Left hindlimb (tissue), 1 donor: Measurements from ENCODE around the gene COQ8B.

Experiments
- DNase-seq: peaks from one replicate; pipeline ENCODE4 v3.0.0-alpha.2; 2018

Gene COQ8B

DNA sequence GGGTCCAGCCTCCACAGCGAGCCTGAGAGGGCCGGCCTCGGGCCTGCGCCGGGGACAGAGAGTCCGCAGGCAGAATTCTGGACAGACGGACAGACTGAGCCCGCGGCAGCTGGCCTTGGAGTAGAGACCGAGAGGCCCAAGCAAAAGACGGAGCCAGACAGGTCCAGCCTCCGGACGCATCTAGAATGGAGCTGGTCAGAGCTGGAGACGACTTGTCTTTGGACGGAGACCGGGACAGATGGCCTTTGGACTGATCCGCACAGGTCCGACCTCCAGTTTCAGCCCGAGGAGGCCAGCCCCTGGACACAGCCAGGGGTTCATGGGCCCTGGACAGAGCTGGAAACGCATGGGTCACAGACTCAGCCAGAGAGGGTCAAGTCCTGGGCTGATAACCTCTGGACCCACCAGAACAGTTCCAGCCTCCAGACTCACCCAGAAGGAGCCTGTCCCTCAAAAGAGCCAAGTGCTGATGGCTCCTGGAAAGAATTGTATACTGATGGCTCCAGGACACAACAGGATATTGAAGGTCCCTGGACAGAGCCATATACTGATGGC lies 716 bp upstream of the COQ8B start:
- no peak for DNase-seq

DNA sequence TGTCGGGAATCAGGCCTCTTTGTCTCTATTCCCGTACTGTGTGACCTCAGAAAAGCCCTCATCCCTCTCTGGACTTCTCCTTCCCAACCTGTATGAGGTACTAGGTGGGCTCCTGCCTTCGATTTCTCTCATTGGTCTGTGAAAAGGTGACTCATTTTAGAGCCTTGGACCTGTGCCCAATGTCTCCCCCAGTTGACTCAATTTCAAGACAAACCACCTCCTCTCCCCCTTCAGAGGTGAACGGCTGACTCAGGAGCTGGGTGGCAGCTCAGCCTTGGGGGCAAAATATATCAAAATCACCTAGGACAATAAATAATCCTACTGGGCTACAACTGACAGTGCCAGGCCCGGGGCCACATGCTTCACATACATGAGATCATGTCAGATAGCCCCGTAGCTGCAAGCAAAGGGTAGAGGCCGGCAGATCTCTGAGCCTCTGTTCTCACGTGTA lies 630 bp downstream of the COQ8B start:
- no peak for DNase-seq

DNA sequence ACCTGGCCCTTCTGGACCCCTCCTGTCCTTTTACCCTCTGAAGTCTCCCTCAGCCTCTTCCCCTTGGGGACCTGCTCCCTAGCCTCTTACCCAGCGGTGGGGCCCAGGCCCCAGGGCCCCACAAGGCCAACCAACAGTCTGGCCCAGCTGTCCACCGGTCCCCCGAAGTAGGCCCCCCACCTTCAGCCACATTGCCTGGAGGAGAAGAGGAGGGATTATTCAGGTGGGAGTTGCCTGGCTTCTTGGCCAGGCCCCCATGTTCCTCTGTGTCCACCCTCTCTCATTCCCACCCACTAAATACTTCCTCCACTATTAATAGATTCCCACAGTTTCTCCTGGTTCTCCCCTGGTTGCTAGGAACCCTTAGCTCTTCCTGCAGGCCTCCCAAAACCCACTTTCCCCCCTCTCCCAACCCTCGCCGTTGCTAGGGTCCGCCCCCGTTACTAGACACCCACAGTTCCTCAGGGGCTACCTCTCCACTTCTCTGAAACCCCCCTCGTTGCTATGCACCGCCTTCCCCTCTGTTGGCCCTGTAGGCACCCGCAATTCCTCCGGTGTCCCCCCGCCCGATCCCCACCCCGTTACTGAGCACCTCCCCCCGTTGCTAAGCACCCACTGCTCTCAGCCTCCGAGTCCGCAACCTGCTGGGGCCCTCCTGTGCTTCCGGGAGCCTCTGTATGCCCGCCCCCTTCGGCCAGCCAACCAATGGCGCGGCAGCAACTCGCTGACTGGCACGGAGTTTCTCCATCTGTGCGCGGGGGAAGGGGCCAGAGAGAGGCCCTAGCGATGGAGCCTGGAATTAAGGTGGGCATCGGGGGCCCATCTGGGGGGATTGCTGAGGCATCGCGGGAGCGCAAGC lies 2.0 kb downstream of the COQ8B start:
- peak; percentile 98 for DNase-seq

DNA sequence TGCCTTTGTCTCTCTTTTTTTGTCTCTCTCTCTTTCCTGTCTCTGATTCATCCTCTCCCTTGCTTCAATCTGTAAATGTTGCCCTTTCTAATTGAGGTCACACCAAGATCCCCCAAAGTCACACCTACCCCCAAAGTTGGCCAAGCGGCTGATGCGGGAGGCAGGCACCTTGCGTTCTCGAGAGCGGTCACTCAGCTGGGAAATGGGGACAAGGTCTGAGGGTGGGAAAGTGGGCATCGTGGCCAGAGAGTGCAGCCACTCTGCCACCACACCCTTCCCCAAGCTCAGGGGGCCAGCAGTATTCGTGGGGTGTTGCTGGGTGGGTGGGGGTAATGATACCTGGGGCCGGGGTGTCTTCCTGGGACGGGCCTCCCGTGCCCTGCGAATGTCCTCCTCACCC lies 2.7 kb downstream of the COQ8B start:
- no peak for DNase-seq

DNA sequence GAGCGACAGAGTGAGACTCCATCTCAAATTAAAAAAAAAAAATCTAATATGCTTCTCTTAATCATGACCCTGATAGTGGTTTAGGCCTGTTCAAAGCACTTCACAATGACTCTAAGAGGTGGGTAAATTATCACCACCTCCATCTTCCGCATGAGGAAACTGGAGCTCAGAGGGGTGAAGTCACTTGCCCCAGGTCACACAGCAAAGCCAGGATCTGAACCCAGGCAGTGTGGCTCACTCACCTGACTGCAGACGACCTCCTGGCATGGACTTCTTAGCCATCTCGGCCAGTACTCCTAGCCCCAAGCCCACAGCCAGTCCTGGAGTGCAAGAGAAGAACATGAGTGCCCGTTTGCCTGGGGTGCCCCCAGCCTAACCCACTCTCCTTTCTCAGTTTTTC lies 6.9 kb downstream of the COQ8B start:
- no peak for DNase-seq

DNA sequence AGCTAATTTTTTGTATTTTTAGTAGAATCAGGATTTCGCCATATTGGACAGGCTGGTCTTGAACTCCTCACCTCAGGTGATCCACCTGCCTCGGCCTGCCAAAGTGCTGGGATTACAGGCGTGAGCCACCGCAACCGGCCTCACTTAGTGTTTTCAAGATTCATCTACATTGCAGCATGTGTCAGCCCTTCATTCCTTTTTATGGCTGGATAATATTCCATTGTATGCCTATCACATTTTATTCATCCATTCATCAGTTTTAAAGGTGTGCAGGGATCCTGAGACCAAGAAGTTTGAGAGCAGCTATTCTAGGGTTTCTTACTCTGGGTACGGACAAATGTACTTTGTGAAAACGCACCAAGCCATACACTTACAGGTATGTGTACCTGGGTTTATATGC lies 9.1 kb downstream of the COQ8B start:
- DNase-seq, result no peak

DNA sequence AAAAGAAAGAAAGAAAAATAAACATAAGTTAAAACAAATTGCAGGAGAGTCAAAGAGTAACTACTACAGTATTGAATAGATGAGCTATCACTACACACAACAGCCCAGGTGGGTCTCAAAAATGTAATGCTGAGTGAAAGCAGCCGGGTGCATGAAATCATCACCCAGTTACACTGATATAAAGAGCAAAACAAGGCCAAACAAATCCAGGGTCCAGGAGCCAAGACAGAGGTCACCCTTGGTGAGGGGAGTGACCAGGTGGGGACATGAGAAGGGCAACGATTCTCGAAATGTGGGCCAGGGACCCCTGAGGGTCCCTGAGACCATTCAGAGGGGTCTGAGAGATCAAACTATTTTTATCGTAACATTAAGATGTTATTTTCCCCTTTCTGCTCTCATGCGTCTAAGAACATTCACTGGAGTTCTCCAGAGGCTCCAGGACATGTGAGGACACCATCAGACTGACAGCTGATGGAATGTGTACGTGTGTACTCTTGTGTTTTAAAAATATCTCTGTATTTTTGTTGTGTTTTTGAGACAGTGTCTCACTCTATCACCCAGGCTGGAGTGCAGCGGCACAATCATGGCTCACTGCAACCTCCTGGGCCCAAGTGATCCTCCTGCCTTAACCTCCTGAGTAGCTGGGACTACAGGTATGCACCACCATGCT lies 10.6 kb downstream of the COQ8B start:
- DNase-seq, result no peak

DNA sequence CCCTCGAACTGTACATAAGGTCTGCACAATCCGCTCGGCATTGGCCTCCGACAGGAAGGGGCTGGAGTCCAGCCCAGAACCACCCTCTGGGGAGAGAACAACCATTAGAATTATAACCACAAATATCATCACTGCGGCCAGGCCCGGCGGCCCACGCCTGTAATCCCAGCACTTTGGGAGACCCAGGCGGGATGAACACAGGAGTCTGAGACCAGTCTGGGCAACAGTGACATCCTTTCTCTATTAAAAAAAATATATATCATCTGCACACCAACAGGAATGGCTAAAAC lies 11.4 kb downstream of the COQ8B start:
- DNase-seq, result peak; percentile 80

DNA sequence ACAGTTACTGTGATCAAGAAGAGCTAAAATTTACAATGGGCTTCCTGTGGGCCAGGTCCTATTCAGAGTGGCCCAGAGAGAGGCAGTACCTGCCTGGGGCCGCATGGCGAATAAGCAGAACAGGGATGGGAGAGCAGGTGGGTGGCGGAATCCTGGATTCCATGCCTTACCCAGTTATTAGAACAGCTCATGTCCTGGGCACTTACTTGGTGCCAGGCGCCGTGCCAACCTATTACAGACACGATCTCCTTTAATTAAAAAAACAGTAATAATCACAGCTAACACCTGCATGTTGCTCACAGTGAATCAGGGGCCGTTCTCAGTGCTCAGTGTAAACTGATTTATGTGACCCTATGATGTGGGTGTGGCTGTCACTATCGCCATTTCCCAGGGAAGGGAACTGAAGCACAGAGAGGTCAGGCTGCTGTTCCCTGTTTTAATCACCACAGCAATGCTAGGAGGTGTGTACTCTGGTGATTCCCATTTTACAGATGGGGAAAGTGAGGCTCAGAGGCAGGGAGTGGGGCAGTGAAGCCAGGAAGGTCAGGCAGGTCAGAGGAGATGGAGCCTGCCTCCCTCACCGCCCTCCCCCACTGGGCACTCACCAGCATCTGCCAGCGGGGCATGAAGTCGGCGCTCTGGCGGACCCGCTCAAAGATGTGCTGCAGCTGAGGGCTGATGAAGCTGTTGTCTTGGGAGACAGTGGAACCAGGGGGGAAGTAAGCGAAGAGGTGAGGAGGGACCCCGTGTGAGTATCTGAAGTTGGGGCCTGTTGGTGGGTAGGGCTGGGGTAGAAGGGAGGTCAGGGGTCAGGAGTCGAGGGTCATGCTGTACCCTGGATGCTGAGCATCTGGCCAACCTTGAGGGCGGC lies 12.0 kb downstream of the COQ8B start:
- DNase-seq, result peak; percentile 17

DNA sequence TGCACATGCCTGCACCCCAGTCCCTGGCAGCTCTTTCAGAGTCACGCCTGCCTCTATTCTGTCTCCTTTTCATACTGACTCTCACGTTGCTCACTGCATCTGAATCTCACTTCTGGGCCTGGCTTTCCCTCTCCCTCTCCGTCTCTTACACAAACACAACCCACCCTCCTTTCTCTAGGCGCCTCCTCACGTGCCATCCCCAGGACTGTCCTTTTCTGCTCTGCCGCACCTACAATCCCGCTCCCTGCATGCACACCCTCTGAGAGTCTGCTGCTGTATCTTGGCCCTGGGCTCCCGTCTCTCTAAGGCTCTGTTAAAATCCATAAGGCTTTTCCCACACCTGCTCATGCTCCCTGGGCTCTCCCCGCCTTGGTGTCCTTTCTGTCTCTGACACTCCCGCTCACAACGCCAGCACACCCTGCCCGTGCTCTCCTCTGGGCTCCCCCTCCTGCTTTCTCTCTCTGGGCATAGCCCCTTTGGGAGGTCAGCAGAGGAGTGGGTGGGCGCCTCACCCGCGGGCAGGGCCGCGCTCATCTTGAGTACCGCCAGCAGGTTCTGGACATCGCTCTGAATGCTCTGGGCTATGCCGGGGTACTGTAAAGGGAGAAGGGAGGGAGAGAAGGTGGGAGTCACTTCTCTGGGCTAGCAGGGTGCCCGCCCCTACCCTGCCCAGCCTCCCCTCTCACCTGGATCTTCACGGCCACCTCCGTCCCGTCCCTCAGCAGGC lies 13.5 kb downstream of the COQ8B start:
- no peak for DNase-seq

DNA sequence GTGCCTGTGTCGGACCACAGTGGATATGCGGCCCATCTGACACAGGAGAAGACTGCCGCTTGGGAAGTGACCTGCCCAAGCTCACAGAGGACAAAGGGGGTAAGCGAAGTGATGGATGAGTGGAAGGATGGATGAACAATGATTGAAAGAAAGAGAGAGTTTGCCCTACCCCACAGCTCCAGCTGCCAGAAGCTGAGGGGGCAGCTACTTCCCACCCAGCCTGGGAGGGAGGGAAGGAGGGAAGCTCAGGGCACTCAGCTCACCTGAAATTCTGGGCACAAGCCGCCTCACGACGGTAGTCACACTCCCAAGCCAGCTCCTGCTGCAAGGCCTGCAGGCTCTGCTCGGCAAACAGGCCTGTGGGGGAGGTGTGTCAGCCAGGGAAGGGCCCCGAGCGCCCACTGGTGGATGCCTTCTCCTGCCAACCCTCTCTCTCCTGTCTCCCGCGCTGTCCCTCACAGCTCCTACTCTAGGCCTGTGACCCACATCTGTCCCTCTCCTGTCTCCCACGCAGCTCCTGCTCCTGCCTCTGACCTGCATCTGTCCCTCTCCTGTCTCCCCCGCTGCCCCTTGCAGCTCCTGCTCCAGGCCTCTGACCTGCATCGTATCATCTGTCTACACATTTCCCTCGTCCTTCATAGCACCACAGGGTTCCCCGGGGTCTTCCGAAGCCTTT lies 14.2 kb downstream of the COQ8B start:
- no peak for DNase-seq

DNA sequence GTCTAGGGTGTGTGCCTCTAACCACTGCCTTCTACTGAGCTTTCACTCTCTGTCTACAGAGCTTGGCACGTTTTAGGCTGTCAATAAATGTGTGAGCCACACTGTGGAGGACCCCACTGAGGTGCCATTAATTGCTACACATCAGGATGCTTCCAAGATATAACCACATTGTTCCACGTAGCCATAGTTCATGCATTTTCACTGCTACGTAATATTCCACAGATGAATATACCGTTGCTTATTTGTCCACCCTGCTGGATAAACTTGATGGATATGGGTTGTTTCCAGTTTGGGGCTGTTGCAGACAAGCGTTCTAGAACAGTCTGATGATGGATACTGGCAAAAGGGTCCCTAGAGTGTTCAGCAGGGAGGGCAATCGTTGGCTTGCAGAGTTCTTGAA lies 14.9 kb downstream of the COQ8B start:
- no peak for DNase-seq

DNA sequence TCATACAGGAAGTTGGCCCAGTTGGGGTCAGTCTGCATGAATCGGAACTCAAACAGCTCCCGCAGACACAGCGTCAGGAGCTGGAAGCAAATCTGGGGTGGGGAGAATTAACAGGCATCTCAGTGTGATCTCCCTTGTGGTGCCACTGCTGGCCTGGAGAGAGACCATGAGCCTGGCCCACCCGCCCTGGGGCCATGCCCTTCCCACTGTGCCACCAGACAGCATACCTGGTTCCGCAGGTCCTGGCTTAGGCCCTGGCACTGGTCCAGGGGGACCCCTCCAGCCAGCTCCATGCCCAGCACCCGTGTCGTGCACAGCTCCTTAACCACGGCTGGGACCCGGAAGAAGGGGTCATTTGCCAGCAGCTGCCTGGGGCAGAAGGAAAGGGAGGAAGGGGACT lies 16.6 kb downstream of the COQ8B start:
- no peak for DNase-seq

DNA sequence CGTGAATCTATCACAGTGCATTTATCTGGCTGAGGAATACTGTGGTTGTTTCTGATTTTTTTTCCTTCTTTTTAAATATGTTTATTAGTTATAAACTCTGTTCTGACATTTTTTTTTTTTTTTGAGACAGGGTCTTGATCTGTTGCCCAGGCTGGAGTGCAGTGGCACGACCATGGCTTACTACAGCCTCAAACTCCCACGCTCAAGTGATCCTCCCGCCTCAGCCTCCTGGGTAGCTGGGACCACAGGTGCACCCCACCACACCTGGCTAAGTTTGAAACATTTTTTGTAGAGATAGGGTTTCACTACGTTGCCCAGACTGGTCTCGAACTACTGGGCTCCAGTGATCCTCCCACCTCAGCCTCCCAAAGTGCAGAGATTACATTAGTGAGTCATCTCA lies 19.7 kb downstream of the COQ8B start:
- DNase-seq, result no peak

DNA sequence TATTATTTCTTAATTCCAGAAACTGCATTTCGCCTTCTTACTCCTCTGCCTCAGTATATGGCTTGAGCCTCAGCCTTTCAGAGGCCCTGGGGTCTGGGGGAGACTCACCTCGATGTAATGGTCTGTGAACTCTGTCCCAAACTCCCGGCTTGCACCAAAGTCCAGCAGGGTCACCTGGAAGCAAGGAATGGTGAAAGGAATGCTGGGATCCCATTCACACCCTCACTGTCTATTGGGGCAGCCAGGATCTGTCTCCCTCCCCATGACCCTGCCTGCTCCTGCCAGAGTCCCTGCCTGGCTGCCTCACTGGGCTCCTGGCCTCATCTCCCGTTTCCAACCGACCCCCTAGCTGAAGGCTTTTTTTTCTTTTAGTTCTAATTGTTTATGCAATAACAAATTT lies 20.8 kb downstream of the COQ8B start:
- DNase-seq, result no peak

DNA sequence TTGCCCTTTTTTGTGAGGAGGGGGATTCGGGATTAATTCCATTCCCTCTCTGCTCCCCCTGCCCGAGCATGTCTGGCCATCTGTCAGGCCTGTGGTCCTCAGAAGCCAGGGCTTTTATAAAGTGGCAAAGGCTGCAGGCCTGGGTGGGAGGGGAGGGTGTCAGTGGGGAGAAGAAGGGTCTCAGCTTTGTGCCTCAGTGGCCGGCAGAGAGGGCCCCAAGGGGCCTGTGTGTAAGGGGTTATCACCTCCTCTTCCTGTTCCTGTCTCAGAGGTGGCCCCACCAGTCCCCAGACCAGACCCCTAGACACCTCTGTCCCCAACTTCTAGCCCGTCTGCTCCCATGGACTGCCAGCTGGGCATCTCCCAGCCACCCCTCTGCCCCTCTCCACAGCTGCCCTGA lies 22.8 kb downstream of the COQ8B start:
- no peak for DNase-seq

DNA sequence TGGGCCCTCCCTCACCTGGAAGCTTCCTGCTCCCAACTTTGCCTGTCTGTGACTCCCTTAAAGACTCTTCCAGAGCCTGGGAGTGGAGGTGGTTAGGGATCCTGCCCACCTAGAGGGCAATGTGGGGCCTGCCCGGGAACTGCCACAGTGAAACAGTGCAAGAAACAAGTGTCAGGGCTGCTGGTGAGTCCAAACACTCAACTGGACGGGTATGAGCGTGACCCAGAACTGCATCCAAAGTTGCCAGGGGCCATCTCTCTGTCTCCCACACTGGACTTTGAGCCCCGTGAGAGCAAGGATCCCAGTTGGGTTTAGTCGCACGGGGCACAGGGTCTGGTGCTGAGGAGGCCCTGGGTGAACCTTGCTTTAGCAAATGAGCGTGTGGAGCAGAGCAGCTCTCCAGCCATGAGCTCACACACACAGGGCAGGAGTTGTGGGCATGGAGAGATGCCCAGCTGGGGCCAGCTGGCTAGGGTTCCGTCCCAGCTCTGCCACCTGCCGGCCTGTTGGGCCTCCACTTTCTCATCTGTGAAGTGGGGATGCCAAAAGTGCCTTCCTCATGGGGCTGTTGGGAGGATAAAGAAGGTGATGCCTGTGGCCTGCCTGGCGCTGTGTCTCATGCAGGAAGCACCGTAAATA lies 23.4 kb downstream of the COQ8B start:
- no peak for DNase-seq

DNA sequence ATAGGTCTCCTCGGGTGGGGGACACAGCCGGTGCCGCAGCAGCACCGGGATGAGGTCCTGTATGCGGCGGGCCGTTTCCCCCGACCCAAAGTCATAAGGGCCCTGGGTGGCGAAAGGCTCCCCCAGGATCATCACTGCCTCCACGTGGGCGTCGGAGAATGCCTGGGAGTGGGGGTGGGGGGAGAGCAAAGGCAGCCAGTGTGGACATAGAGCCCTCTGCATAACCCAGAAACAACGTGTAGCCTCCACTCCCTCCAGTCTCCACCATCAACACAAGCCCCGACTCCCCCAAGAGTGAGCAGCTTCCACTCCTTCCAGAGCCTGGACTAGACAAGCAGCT lies 24.5 kb downstream of the COQ8B start:
- DNase-seq, result no peak

DNA sequence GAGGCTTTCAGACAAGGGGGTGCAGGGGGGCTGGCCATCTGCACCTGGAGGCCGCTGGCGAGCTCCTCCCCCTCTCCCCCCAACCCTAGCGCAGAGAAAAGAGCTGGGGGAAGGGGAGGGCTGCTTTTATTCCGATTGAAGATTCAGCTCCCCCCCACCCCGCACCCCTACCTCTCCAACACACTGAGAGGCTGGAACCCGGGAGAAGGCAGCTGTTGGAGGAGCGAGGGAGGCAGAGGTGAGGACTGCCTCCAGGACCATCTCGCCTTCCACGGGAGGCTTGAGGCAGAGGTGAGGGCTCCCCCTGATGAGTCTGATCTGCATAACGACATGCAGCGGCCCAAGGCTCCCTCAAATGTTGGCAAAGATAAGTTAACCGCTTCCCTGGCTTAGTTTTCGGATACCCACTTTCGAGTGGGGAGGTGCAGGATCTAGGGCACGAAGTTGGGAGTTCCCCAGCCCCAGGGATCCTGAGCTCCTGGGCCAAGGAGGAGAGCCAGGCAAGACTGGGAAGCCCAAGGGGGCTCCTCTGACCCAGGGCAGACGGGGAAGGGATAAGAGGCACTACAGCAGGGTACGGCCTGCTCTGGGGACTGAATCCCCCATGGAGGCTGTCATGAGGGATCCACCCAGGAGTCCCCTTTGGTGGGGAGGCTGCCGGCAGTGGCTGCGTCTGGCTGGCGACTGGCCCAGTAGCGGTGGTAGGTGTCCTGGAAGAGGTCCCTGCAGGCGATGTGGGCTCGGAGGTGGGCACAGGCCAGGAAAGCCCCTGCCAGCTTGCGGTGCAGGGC lies 25.1 kb downstream of the COQ8B start:
- no peak for DNase-seq

DNA sequence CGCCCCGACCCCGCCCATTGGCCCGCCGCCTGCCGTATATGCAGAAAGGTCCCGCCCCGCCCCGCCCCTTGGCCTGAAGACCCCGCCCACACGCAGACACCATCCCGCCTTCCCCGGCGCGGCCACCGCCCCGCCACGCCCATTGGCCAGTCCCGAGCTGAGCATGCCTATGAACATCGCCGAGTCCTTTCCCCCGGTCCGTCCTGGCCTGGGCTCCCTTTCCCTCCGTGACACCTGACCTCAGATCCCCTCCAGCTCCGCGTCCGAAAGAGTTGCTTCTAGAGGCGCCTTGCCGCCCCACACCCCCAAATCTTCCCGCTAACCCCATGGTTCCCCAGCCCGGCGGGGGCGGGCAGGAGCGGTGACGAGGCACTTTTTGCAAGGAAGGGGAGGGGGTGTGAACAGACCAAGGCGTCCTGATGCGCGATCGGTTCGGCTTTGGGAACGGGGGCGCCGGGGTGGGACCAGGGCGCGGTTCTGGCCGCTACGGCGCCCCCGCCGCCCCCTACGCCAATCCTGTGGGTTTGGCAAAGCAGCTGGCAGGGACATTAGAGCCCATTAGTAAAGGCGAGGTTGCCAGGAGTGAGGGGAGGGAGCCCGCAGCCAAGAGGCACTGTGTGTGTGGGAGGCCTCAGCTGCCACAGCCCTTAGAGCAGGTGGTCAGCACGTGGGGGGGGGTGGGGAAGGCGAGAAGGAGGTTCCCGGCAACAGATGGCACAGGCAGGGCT lies 25.8 kb downstream of the COQ8B start:
- DNase-seq, result peak; percentile 96
